Smooth muscle cell (in vitro differentiated cells): Measurements from ENCODE around the gene HES2. TPM values are rescaled to one million over a fixed set of nuclear protein-coding genes. Genes with fewer than 3 reads are reported as not detected.
"Not testable (repeated sequence)": the region's sequence is repeated elsewhere in the genome, so short reads cannot be mapped to it uniquely, and the experiment has no call there.

Experiments
- DNase-seq: peaks from one replicate; lab custom pipeline; 2025; ENCODE audit not compliant: unreplicated experiment; lab: John Stamatoyannopoulos, UW
- H2AFZ ChIP-seq: fragments of 200-600 bp; sonication (generic); 2 replicates; pipeline ENCODE4 v1.6.0; 2016; ENCODE audit warnings: antibody characterized with exemption, low read depth, mild to moderate bottlenecking
- H3F3A ChIP-seq: fragments of 200-600 bp; sonication (generic); 2 replicates; pipeline ENCODE4 v1.6.0; 2017; ENCODE audit warnings: antibody characterized with exemption, low read depth
- H3K27ac ChIP-seq: fragments of 200-600 bp; sonication (generic); 2 replicates; pipeline ENCODE4 v1.5.1; 2016; ENCODE audit warnings: low read depth, mild to moderate bottlenecking
- H3K27me3 ChIP-seq: fragments of 200-600 bp; sonication (generic); 2 replicates; pipeline ENCODE4 v1.6.1; 2016; ENCODE audit warnings: low read depth, mild to moderate bottlenecking
- H3K36me3 ChIP-seq: fragments of 200-600 bp; sonication (generic); 2 replicates; pipeline ENCODE4 v1.5.1; 2016; ENCODE audit warnings: low read depth
- H3K4me1 ChIP-seq: fragments of 200-600 bp; sonication (generic); 2 replicates; pipeline ENCODE4 v1.5.1; 2016; ENCODE audit warnings: low read depth
- H3K4me2 ChIP-seq: fragments of 200-600 bp; sonication (generic); 2 replicates; pipeline ENCODE4 v1.6.0; 2016; ENCODE audit warnings: mild to moderate bottlenecking
- H3K4me3 ChIP-seq: fragments of 200-600 bp; sonication (generic); 2 replicates; pipeline ENCODE4 v1.5.1; 2016; ENCODE audit warnings: mild to moderate bottlenecking
- H3K79me2 ChIP-seq: fragments of 200-600 bp; sonication (generic); 2 replicates; pipeline ENCODE4 v1.6.0; 2016; ENCODE audit warnings: low read depth, mild to moderate bottlenecking
- H3K9ac ChIP-seq: fragments of 200-600 bp; sonication (generic); 2 replicates; pipeline ENCODE4 v1.6.0; 2016; ENCODE audit warnings: low read depth
- H3K9me3 ChIP-seq: fragments of 200-600 bp; sonication (generic); replicated peaks from 2 replicates; pipeline ENCODE4 v1.5.1; 2016; ENCODE audit warnings: low read depth
- H4K20me1 ChIP-seq: fragments of 200-600 bp; sonication (generic); 2 replicates; pipeline ENCODE4 v1.6.0; 2016; ENCODE audit warnings: low read depth
- WGBS: methylation state at CpG from one replicate; pipeline ENCODE4 v1.1.7; 2016; ENCODE audit warnings: low lambda C conversion rate; 5-methylcytosine and 5-hydroxymethylcytosine counted together
- polyA plus RNA-seq: library from polyadenylated mRNA; unstranded; fragments of >200 nt; fragmentation: Nextera tagmentation; extraction: Ambion mirVana; gene quantifications from 2 replicates; pipeline ENCODE4 v1.2.1, GENCODE V29; 2016
- total RNA-seq: library from RNA; depleted of rRNA; stranded (reverse); fragments of >200 nt; gene quantifications from 2 replicates; pipeline ENCODE4 v1.2.3, GENCODE V29; 2014
- TF ChIP-seq, protein P1 (sequence below): fragments of 200-600 bp; sonication (generic); IDR thresholded peaks from 2 replicates; pipeline ENCODE4 v1.5.1; 2017; ENCODE audit warnings: borderline replicate concordance, mild to moderate bottlenecking, antibody characterized with exemption; ENCODE audit not compliant: insufficient read depth, poor library complexity, severe bottlenecking

Gene HES2
- total and polyA plus RNA-seq, 2 experiments from 2014 or later, result 1.7 to 4.6 TPM

DNA sequence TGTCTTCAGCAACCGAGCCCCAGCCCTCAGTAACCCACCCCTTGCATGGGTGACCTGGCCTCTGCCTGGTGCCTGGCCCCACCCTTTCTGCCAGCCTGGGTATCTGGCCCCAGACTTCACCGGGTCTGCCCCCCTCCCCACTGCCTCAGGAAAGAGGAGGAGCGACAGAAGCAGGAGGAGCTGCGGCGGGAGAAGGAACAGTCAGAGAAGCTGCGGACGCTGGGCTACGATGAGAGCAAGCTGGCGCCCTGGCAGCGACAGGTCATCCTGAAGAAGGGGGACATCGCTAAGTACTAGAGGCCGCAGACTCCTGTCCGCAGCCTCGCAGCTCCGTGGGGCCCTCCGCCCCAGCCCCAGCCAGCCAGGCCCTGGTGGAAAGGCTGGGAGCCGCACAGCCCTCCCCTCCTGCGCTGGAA, 40.1 kb upstream of the HES2 start:
- Histone ChIP-seq H3K4me2 (peak overlapping the region; percentile 76), H3K9ac (no peak overlapping the region), H3K9me3 (no peaks in the 10 kb centered on the region), H2AFZ (no peak overlapping the region), H3K79me2 (no peaks in the 10 kb centered on the region), H3K4me1 (peaks cover 8% of the 10 kb centered on the region), H3K4me3 (peak overlapping the region; percentile 13), H4K20me1 (peaks cover 3% of the 10 kb centered on the region), H3K36me3 (no peaks in the 10 kb centered on the region), H3K27me3 (peaks cover 8% of the 10 kb centered on the region), H3K27ac (no peak overlapping the region), H3F3A (no peaks in the 10 kb centered on the region)
- DNase-seq, result no peak
- TF ChIP-seq, protein P1, sequence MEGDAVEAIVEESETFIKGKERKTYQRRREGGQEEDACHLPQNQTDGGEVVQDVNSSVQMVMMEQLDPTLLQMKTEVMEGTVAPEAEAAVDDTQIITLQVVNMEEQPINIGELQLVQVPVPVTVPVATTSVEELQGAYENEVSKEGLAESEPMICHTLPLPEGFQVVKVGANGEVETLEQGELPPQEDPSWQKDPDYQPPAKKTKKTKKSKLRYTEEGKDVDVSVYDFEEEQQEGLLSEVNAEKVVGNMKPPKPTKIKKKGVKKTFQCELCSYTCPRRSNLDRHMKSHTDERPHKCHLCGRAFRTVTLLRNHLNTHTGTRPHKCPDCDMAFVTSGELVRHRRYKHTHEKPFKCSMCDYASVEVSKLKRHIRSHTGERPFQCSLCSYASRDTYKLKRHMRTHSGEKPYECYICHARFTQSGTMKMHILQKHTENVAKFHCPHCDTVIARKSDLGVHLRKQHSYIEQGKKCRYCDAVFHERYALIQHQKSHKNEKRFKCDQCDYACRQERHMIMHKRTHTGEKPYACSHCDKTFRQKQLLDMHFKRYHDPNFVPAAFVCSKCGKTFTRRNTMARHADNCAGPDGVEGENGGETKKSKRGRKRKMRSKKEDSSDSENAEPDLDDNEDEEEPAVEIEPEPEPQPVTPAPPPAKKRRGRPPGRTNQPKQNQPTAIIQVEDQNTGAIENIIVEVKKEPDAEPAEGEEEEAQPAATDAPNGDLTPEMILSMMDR, result no peak
- WGBS, result 34% methylated on average over 13 of the region's 18 CpGs

DNA sequence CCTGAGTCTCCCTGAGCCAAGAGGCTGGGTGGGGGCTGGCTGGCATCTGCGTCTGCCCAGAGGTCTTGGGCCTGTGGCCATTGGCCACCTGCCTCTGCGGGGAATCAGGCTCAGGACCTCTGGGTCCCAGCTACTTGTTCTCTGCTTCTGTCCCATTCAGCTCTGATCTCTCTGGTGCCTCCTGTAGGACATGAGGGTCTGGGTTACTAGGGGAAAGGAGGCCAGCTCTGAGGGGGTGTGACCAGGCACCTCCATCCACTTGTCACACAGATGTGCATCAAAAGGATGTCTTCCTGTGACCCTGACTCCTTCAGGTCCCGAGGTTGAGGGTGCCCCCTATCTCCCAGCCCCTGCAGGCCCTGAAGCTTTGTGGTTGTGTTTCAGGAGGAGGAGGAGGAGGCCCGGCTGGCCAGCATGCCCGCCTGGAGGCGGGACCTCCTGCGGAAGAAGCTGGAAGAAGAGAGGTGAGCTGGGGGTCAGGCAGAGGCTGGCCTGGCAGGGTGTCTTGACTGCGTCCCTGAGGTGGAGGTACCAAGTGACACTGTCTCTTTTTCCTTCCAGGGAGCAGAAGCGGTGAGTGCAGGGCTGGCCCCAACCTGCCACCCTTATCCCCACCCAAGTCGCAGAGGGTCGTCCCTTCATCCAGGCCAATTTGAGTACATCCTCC, 37.2 kb upstream of the HES2 start:
- H4K20me1 ChIP-seq, result no peaks in the 10 kb centered on the region
- H3K4me2 ChIP-seq, result no peak overlapping the region
- no peak overlapping the region for H3K4me3 ChIP-seq
- no peaks in the 10 kb centered on the region for H3K79me2 ChIP-seq
- H2AFZ ChIP-seq, result no peak overlapping the region
- H3K4me1 ChIP-seq, result peaks cover 8% of the 10 kb centered on the region
- 92% methylated on average over 11 of the region's 11 CpGs for WGBS
- no peaks in the 10 kb centered on the region for H3F3A ChIP-seq
- no peak for DNase-seq
- H3K27me3 ChIP-seq, result peaks cover 14% of the 10 kb centered on the region
- no peaks in the 10 kb centered on the region for H3K9me3 ChIP-seq
- no peak overlapping the region for H3K9ac ChIP-seq
- no peaks in the 10 kb centered on the region for H3K36me3 ChIP-seq
- no peak overlapping the region for H3K27ac ChIP-seq
- TF ChIP-seq, protein P1, result no peak

DNA sequence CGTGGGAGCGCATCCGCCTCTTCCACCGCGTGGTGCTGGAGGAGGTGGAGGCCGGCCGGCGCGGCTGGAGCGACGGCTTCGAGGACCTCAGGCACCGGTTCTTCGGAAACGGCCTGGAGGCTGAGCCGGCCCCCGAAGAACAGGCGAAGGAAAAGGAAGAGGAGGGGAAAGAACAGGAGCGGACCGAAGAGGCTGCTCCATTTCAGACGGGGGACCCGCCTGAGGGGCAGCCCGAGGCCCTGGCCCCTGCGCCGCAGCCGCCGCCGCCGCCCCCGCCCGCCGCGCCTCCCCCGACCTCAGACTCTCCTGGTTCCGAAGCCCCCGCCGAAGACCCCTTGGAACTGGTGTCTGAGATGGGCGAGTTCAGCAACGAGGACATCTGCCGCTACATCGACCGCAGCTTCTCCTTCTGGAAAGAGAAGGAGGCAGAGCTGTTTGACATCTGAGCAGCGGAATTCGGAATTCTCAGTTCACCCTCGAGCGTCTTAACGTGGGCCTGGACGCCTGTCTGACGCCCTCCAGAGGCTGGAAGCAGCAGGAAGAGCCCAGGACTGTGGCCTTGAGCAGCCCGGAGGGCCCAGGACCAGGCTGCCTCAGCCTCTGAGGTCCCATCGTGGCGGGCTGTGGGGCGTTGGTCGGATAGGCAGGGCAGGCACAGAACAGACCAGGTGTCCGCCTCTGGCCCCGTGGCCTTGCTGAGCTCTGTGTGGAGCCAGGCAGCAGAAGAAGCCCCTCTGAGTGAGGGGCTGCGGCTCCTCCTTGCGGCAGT, 36.2 kb upstream of the HES2 start:
- H3K79me2 ChIP-seq, H3K27ac ChIP-seq, H4K20me1 ChIP-seq, H3K9ac ChIP-seq, DNase-seq, H3F3A ChIP-seq, H3K4me3 ChIP-seq, H3K36me3 ChIP-seq, H3K4me2 ChIP-seq, H3K4me1 ChIP-seq, H2AFZ ChIP-seq, H3K9me3 ChIP-seq: not testable (repeated sequence)
- peaks cover 17% of the 10 kb centered on the region for H3K27me3 ChIP-seq
- 90% methylated on average over 39 of the region's 58 CpGs for WGBS

DNA sequence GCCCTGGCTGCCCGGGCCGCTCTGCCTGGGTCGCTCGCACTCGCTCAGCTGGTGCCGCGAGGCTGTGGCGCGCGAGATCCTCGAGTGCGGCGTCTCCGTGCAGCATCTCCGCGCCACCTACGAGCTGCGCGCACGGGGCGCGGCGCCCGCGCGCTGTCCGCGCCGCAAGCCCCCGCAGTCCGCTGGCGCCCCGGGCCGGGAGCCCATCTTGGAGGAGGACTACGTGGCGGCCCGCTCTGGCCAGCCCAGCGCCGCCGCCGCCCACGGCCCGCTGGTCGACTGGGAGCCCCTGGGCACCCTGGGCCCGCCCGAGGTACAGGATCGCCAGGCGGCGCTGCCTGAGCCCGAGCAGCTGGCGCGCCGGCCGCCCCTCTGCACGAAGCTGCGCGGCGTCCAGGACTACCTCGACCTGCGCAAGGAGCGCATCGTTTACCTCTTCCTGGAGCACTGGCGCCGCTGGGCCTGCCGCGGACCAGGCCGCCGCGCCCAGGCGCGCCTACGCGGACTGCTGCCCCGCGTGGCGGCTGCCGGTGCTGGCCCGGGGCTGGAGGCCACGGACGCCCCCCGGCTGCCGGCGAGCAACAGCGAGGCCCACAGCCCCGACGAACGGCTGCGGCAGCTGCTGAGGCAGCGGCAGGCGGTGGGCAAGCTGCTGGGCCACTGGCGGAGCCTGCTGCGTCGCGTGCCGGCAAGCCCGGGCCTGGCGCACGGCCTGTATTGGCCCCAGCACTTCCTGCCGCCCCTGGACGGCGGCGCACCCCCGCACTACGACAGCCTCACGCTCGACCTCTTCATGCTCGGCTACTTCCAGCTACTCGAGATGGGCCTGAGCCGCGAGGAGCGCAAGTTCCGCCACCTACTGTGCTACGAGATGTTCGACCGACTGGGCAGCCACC, 35.4 kb upstream of the HES2 start:
- TF ChIP-seq, protein P1, result no peak
- peaks cover 25% of the 10 kb centered on the region for H3K27me3 ChIP-seq
- H3F3A ChIP-seq, result no peaks in the 10 kb centered on the region

DNA sequence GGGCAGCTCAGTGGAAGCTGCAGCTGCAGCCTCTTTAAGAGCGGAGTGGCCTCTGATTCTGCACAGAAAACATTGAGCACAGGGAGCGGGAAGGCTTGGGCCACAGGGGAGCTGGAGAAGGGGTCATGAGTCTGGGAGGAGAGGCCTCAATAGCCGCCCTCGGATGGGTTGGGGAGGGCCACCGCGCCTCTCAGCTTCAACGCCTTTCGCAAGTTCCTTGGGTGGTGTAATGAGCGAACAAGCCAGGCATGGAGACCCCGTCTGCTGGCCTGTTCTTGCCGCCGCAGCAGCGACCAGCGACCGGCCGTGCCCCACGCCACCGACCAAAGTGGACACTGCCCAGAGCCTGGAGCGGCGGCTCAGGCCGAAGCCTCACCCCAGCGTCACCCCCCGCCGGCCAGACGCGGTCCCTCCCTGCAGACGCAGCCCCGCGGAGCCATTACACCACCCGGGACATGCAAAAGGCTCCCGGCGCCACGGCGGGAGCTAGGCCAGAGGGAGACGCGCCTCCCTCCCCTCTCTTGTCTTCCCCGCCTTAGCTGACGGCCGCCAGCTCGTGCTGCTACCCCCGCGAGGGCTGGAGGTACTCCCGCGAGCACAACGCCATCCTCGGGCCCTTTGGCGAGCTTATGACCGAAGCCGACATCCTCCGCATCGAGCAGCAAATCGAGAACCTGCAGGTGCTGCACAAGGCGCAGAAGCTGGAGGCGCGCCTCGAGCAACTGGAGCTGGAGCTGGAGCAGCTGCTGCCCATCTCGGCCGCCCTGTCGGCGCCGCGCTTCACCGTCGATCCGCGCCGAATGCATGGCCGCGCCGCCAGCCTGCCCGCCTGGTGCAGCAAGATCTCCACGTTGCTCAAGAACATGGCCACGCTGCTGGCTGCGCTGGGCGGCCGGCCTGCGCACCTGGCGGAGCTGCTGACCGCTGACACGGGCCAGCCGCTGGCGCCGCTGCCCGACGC, 34.5 kb upstream of the HES2 start:
- H3K9ac ChIP-seq, H3K4me3 ChIP-seq, H3K4me2 ChIP-seq, H3F3A ChIP-seq, H4K20me1 ChIP-seq, H3K79me2 ChIP-seq, H3K9me3 ChIP-seq, DNase-seq, H2AFZ ChIP-seq, H3K4me1 ChIP-seq, H3K27ac ChIP-seq, H3K36me3 ChIP-seq: not testable (repeated sequence)
- 75% methylated on average over 78 of the region's 85 CpGs for WGBS
- H3K27me3 ChIP-seq, result peaks cover 34% of the 10 kb centered on the region

More for the DNA sequence above, 35.4 kb upstream of the HES2 start:
- no peak for DNase-seq
- Histone ChIP-seq H3K79me2 (no peaks in the 10 kb centered on the region), H2AFZ (no peak overlapping the region), H3K36me3 (no peaks in the 10 kb centered on the region), H3K4me2 (no peak overlapping the region), H3K9me3 (no peaks in the 10 kb centered on the region), H3K4me1 (peaks cover 2% of the 10 kb centered on the region), H3K27ac (no peak overlapping the region), H3K4me3 (no peak overlapping the region), H4K20me1 (no peaks in the 10 kb centered on the region), H3K9ac (no peak overlapping the region)
- WGBS, result 53% methylated on average over 78 of the region's 115 CpGs
